H9 (cell line): ENCODE measurements around the gene TJP3. TPM values are rescaled to one million over a fixed set of nuclear protein-coding genes. Genes with fewer than 3 reads are reported as not detected.

Source experiments
- DNase-seq: peaks from one replicate; pipeline ENCODE4 v3.0.0-alpha.2; 2017
- H2AFZ ChIP-seq: one replicate; pipeline ENCODE4 v1.6.1; 2013; ENCODE audit warnings: mild to moderate bottlenecking, low read length, control low read depth, moderate library complexity
- H2AK5ac ChIP-seq: 2 replicates; pipeline ENCODE4 v1.6.1; 2013; ENCODE audit warnings: low read length, control low read depth, mixed read lengths; ENCODE audit not compliant: insufficient read length
- H2BK120ac ChIP-seq: one replicate; pipeline ENCODE4 v1.6.1; 2013; ENCODE audit warnings: low read depth, mild to moderate bottlenecking, low read length, control low read depth, inconsistent platforms; ENCODE audit not compliant: poor library complexity, severe bottlenecking
- H2BK12ac ChIP-seq: 2 replicates; pipeline ENCODE4 v1.6.1; 2013; ENCODE audit warnings: low read length, control low read depth, mixed read lengths, low read depth; ENCODE audit not compliant: insufficient read length
- H2BK15ac ChIP-seq: 2 replicates; pipeline ENCODE4 v1.6.1; 2013; ENCODE audit warnings: low read depth, low read length, control low read depth
- H2BK20ac ChIP-seq: one replicate; pipeline ENCODE4 v1.6.1; 2013; ENCODE audit warnings: low read depth, mild to moderate bottlenecking, low read length, control low read depth, inconsistent platforms; ENCODE audit not compliant: poor library complexity, severe bottlenecking
- H2BK5ac ChIP-seq: 2 replicates; pipeline ENCODE4 v1.6.1; 2013; ENCODE audit warnings: low read length, control low read depth, mixed read lengths; ENCODE audit not compliant: insufficient read length
- H3K14ac ChIP-seq: 2 replicates; pipeline ENCODE4 v1.6.1; 2013; ENCODE audit warnings: low read length, control low read depth; ENCODE audit not compliant: insufficient read depth
- H3K18ac ChIP-seq: 2 replicates; pipeline ENCODE4 v1.6.1; 2013; ENCODE audit warnings: low read depth, mild to moderate bottlenecking, mixed read lengths, low read length, control low read depth; ENCODE audit not compliant: insufficient read length
- H3K23ac ChIP-seq: 2 replicates; pipeline ENCODE4 v1.6.1; 2013; ENCODE audit warnings: low read length, control low read depth, mixed read lengths, low read depth; ENCODE audit not compliant: insufficient read length
- H3K23me2 ChIP-seq: 2 replicates; pipeline ENCODE4 v1.6.1; 2013; ENCODE audit warnings: low read depth, mild to moderate bottlenecking, mixed read lengths, low read length, control low read depth; ENCODE audit not compliant: insufficient read length, poor library complexity, severe bottlenecking
- H3K27ac ChIP-seq: 2 replicates; pipeline ENCODE4 v1.5.1; 2013; ENCODE audit warnings: low read length, control low read depth, mixed read lengths, low read depth; ENCODE audit not compliant: insufficient read length
- H3K27me3 ChIP-seq: 2 replicates; pipeline ENCODE4 v1.6.1; 2013; ENCODE audit warnings: low read length, control low read depth, inconsistent platforms; ENCODE audit not compliant: insufficient read depth
- H3K4ac ChIP-seq: 2 replicates; pipeline ENCODE4 v1.6.1; 2013; ENCODE audit warnings: low read depth, mild to moderate bottlenecking, control low read depth, inconsistent platforms, low read length, moderate library complexity
- H3K4me1 ChIP-seq: 2 replicates; pipeline ENCODE4 v1.6.1; 2013; ENCODE audit warnings: low read length, control low read depth, inconsistent platforms; ENCODE audit not compliant: insufficient read depth
- H3K4me2 ChIP-seq: 2 replicates; pipeline ENCODE4 v1.6.1; 2013; ENCODE audit warnings: low read length, control low read depth, mixed read lengths; ENCODE audit not compliant: insufficient read length, insufficient read depth
- H3K56ac ChIP-seq: 2 replicates; pipeline ENCODE4 v1.6.1; 2013; ENCODE audit warnings: low read depth, mild to moderate bottlenecking, mixed read lengths, low read length, control low read depth; ENCODE audit not compliant: insufficient read length
- H3K79me1 ChIP-seq: 2 replicates; pipeline ENCODE4 v1.6.1; 2013; ENCODE audit warnings: low read depth, mild to moderate bottlenecking, moderate library complexity, low read length, control low read depth, inconsistent platforms; ENCODE audit not compliant: insufficient read depth, poor library complexity, severe bottlenecking
- H3K79me2 ChIP-seq: 2 replicates; pipeline ENCODE4 v1.6.1; 2013; ENCODE audit warnings: low read length, control low read depth, inconsistent platforms; ENCODE audit not compliant: insufficient read depth
- H3K9ac ChIP-seq: 2 replicates; pipeline ENCODE4 v1.6.1; 2013; ENCODE audit warnings: low read length, control low read depth, mixed read lengths; ENCODE audit not compliant: insufficient read length; ENCODE audit errors: extremely low read depth
- H3K9me3 ChIP-seq: one replicate; pipeline ENCODE4 v1.6.1; 2013; ENCODE audit warnings: low read depth, low read length, inconsistent platforms; ENCODE audit not compliant: control insufficient read depth
- H3T11ph ChIP-seq: one replicate; pipeline ENCODE4 v1.6.1; 2013; ENCODE audit warnings: mild to moderate bottlenecking, low read length, control low read depth, inconsistent platforms
- H4K20me1 ChIP-seq: one replicate; pipeline ENCODE4 v1.6.1; 2013; ENCODE audit not compliant: control insufficient read depth, insufficient read length, insufficient read depth
- H4K5ac ChIP-seq: 2 replicates; pipeline ENCODE4 v1.6.1; 2013; ENCODE audit warnings: low read depth, mild to moderate bottlenecking, mixed read lengths, low read length, control low read depth; ENCODE audit not compliant: insufficient read length
- H4K8ac ChIP-seq: replicated peaks from 2 replicates; pipeline ENCODE4 v1.6.1; 2013; ENCODE audit warnings: low read length, control low read depth, mixed read lengths, low read depth; ENCODE audit not compliant: insufficient read length
- H4K91ac ChIP-seq: 2 replicates; pipeline ENCODE4 v1.6.1; 2013; ENCODE audit warnings: low read depth, mild to moderate bottlenecking, moderate library complexity, mixed read lengths, low read length, control low read depth; ENCODE audit not compliant: insufficient read length
- H3K27ac Mint-ChIP-seq, 3 experiments: 2 replicates in 2 of 3; 3 replicates in 1 of 3; pipeline ENCODE4 v1.8.0; 2020 to 2021; ENCODE audit warnings: mixed read lengths in 3 of 3, mild to moderate bottlenecking in 1 of 3, moderate library complexity in 1 of 3
- H3K27me3 Mint-ChIP-seq: 2 replicates; pipeline ENCODE4 v1.8.0; 2021; ENCODE audit warnings: low read depth, mild to moderate bottlenecking, moderate library complexity, mixed read lengths
- H3K36me3 Mint-ChIP-seq, 3 experiments: 2 replicates in 2 of 3; 3 replicates in 1 of 3; pipeline ENCODE4 v1.8.0; 2020 to 2021; ENCODE audit warnings: low read depth in 3 of 3, mixed read lengths in 3 of 3; ENCODE audit not compliant: insufficient read depth in 1 of 3
- H3K4me1 Mint-ChIP-seq, 2 experiments: 2 replicates each; pipeline ENCODE4 v1.8.0; 2020; ENCODE audit warnings: mixed read lengths in 2 of 2
- H3K4me3 Mint-ChIP-seq, 2 experiments: 2 replicates in 1 of 2; 3 replicates in 1 of 2; pipeline ENCODE4 v1.8.0; 2020 to 2021; ENCODE audit warnings: mild to moderate bottlenecking in 2 of 2, mixed read lengths in 2 of 2, moderate library complexity in 1 of 2
- H3K9me3 Mint-ChIP-seq, 2 experiments: 2 replicates in 1 of 2; 3 replicates in 1 of 2; pipeline ENCODE4 v1.8.0; 2020; ENCODE audit warnings: mild to moderate bottlenecking in 2 of 2, mixed read lengths in 2 of 2, moderate library complexity in 1 of 2
- WGBS: extraction: QIAGEN DNeasy Blood & Tissue Kit; methylation state at CpG from one replicate; pipeline ENCODE4 v1.1.7; 2013; ENCODE audit warnings: missing lambda C conversion rate, low lambda C conversion rate, mixed read lengths; ENCODE audit not compliant: insufficient read length; ENCODE audit errors: extremely low coverage; 5-methylcytosine and 5-hydroxymethylcytosine counted together
- total RNA-seq: library from RNA; stranded (reverse); gene quantifications from 2 replicates; pipeline ENCODE4 v1.2.1, GENCODE V29; 2021
- TF ChIP-seq, protein P1 (sequence below): fragments of 200-600 bp; sonication (generic); conservative IDR thresholded peaks from 3 replicates; pipeline ENCODE4 v1.8.0; 2021; ENCODE audit warnings: antibody characterized with exemption, mild to moderate bottlenecking

Gene TJP3
- total RNA-seq, 1 experiment from 2014 or later: 27.3 TPM

GRCh38 chr19:3732108-3732507 lies 23.9 kb downstream of the TJP3 start:
- H2BK12ac ChIP-seq: no peak overlapping the region
- no peak overlapping the region for H3K4me2 ChIP-seq
- H4K8ac ChIP-seq: no peak overlapping the region
- no peak overlapping the region for H2BK5ac ChIP-seq
- no peak overlapping the region for H3K14ac ChIP-seq
- H4K20me1 ChIP-seq: no peaks in the 10 kb centered on the region
- H3K27ac ChIP-seq: no peak overlapping the region
- no peak overlapping the region for H2BK120ac ChIP-seq
- H3K4me1 Mint-ChIP-seq: peaks cover 8 to 15% of the 10 kb centered on the region in 2 experiments
- H3K27me3 Mint-ChIP-seq: no peaks in the 10 kb centered on the region
- H3K4me3 Mint-ChIP-seq: no peak overlapping the region
- H3K23ac ChIP-seq: no peak overlapping the region
- no peak overlapping the region for H2BK20ac ChIP-seq
- no peak overlapping the region for H3K27ac Mint-ChIP-seq
- H3K79me1 ChIP-seq: no peaks in the 10 kb centered on the region
- H3K79me2 ChIP-seq: no peaks in the 10 kb centered on the region
- no peak overlapping the region for H4K91ac ChIP-seq
- H4K5ac ChIP-seq: no peak overlapping the region
- H3K56ac ChIP-seq: no peak overlapping the region
- H2AK5ac ChIP-seq: no peak overlapping the region
- no CpG with 5 or more reads among the region's 1 CpG for WGBS
- no peaks in the 10 kb centered on the region for H3K9me3 ChIP-seq
- no peak overlapping the region for H3T11ph ChIP-seq
- peaks cover 0 to 36% (median 11%) of the 10 kb centered on the region in 3 experiments; a peak in 5 of 7 replicates for H3K36me3 Mint-ChIP-seq
- no peaks in the 10 kb centered on the region for H3K27me3 ChIP-seq
- no peaks in the 10 kb centered on the region for H3K23me2 ChIP-seq
- DNase-seq: no peak
- no peaks in the 10 kb centered on the region for H3K9me3 Mint-ChIP-seq
- no peak overlapping the region for H2BK15ac ChIP-seq
- no peak overlapping the region for H3K18ac ChIP-seq
- no peak overlapping the region for H3K4ac ChIP-seq
- no peak overlapping the region for H3K9ac ChIP-seq
- TF ChIP-seq, protein P1, sequence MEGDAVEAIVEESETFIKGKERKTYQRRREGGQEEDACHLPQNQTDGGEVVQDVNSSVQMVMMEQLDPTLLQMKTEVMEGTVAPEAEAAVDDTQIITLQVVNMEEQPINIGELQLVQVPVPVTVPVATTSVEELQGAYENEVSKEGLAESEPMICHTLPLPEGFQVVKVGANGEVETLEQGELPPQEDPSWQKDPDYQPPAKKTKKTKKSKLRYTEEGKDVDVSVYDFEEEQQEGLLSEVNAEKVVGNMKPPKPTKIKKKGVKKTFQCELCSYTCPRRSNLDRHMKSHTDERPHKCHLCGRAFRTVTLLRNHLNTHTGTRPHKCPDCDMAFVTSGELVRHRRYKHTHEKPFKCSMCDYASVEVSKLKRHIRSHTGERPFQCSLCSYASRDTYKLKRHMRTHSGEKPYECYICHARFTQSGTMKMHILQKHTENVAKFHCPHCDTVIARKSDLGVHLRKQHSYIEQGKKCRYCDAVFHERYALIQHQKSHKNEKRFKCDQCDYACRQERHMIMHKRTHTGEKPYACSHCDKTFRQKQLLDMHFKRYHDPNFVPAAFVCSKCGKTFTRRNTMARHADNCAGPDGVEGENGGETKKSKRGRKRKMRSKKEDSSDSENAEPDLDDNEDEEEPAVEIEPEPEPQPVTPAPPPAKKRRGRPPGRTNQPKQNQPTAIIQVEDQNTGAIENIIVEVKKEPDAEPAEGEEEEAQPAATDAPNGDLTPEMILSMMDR: peak; percentile 26; the same call in 1 of the 3 replicates
- H3K4me1 ChIP-seq: no peaks in the 10 kb centered on the region
- no peak overlapping the region for H2AFZ ChIP-seq
